SH-SY5Y (cell line): ENCODE measurements around the gene SIRPB1.

Experiments
- GATA2 ChIP-seq: IDR thresholded peaks from 2 replicates; pipeline ENCODE4 v1.6.1; 2011; ENCODE audit warnings: mild to moderate bottlenecking, low read depth, low read length
- GATA3 ChIP-seq: IDR thresholded peaks from 2 replicates; pipeline ENCODE4 v1.6.1; 2011; ENCODE audit warnings: low read depth, mild to moderate bottlenecking, low read length, moderate library complexity

- no peak for TF ChIP-seq GATA3
- TF ChIP-seq GATA2: no peak
Observed at GRCh38 chr20:1661542-1662299, 41.9 kb upstream of the SIRPB1 start.
